ENCODE data around the gene GSKIP.
A peak's percentile ranks its signal among the peaks of the same experiment; 100 is the strongest.

GSKIP gene

GRCh38 chr14:96424109-96424989 lies 61.0 kb downstream of the GSKIP start:
- H3K27ac ChIP-seq, result no peak overlapping the region
- TF ChIP-seq, protein P1, sequence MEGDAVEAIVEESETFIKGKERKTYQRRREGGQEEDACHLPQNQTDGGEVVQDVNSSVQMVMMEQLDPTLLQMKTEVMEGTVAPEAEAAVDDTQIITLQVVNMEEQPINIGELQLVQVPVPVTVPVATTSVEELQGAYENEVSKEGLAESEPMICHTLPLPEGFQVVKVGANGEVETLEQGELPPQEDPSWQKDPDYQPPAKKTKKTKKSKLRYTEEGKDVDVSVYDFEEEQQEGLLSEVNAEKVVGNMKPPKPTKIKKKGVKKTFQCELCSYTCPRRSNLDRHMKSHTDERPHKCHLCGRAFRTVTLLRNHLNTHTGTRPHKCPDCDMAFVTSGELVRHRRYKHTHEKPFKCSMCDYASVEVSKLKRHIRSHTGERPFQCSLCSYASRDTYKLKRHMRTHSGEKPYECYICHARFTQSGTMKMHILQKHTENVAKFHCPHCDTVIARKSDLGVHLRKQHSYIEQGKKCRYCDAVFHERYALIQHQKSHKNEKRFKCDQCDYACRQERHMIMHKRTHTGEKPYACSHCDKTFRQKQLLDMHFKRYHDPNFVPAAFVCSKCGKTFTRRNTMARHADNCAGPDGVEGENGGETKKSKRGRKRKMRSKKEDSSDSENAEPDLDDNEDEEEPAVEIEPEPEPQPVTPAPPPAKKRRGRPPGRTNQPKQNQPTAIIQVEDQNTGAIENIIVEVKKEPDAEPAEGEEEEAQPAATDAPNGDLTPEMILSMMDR (conservative IDR thresholded peaks at IDR 0.05; ENCODE audit: low read depth), result peak; percentile 71
- CTCF ChIA-PET, result interaction anchor here (0.6 to 1.2 kb wide), 4 partner anchors 17 to 341 kb away, joined by 3 to 9 read pairs (median 4); no protein-coding TSS in a partner anchor
- POLR2A ChIA-PET (ENCODE audit: low non-redundant PET), result no interaction called here
- DNase-seq (ENCODE audit: low spot score), result peak; percentile 61

GRCh38 chr14:96434040-96434439 lies 70.7 kb downstream of the GSKIP start:
- DNase-seq (ENCODE audit: low spot score), result no peak
- CTCF ChIA-PET, result interaction anchor here (1.2 kb wide), 1 partner anchor 136 kb away, joined by 3 read pairs; no protein-coding TSS in a partner anchor
- no peak overlapping the region for H3K27ac ChIP-seq
- TF ChIP-seq, protein P1 (conservative IDR thresholded peaks at IDR 0.05; ENCODE audit: low read depth), result no peak
- POLR2A ChIA-PET (ENCODE audit: low non-redundant PET), result no interaction called here
